Natural killer cell (primary cell): Measurements from ENCODE around the gene CPPED1. TPM values are rescaled to one million over a fixed set of nuclear protein-coding genes. Genes with fewer than 3 reads are reported as not detected.
"Not testable (repeated sequence)": the region's sequence is repeated elsewhere in the genome, so short reads cannot be mapped to it uniquely, and the experiment has no call there.

Experiments used
- ATAC-seq, 3 donors: fragments of 150-1000 bp in 2 of 3; fragments of 200-7000 bp in 1 of 3; cut with Tn5 transposase; 1 replicate in 1 of 3; 2 replicates in 2 of 3; pipeline ENCODE4 v1.10.0; 2021; ENCODE audit warnings: mild to moderate bottlenecking in 2 of 3, moderate library complexity in 2 of 3
- DNase-seq, 2 donors: peaks; one replicate each; pipeline versions ENCODE4 v3.0.0 to v3.0.0-alpha.2; 2013 to 2021; ENCODE audit warnings: mixed read lengths in 1 of 2
- H3K27ac ChIP-seq: one replicate; pipeline ENCODE4 v1.5.1; 2013; ENCODE audit warnings: mild to moderate bottlenecking, low read length
- H3K27me3 ChIP-seq: one replicate; pipeline ENCODE4 v1.6.1; 2013; ENCODE audit warnings: low read length; ENCODE audit not compliant: control insufficient read depth, insufficient read depth
- H3K36me3 ChIP-seq: one replicate; pipeline ENCODE4 v1.6.1; 2013; ENCODE audit warnings: low read length; ENCODE audit not compliant: control insufficient read depth, insufficient read depth
- H3K4me1 ChIP-seq: one replicate; pipeline ENCODE4 v1.6.1; 2013; ENCODE audit warnings: low read length; ENCODE audit not compliant: control insufficient read depth, insufficient read depth
- H3K4me3 ChIP-seq: one replicate; pipeline ENCODE4 v1.5.1; 2013; ENCODE audit warnings: low read length
- H3K9me3 ChIP-seq: one replicate; pipeline ENCODE4 v1.6.1; 2013; ENCODE audit warnings: low read length; ENCODE audit not compliant: control insufficient read depth, insufficient read depth
- H3K27ac Mint-ChIP-seq, 2 donors: one replicate each; pipeline ENCODE4 v1.8.0; 2022; ENCODE audit warnings: mild to moderate bottlenecking in 2 of 2, mixed read lengths in 2 of 2, moderate library complexity in 1 of 2
- H3K27me3 Mint-ChIP-seq, 2 donors: one replicate each; pipeline ENCODE4 v1.8.0; 2022; ENCODE audit warnings: low read depth in 2 of 2, mixed read lengths in 2 of 2
- H3K36me3 Mint-ChIP-seq: one replicate; pipeline ENCODE4 v1.8.0; 2022; ENCODE audit warnings: mixed read lengths
- H3K4me1 Mint-ChIP-seq, 2 donors: one replicate each; pipeline ENCODE4 v1.8.0; 2022; ENCODE audit warnings: mixed read lengths in 2 of 2
- H3K4me3 Mint-ChIP-seq: one replicate; pipeline ENCODE4 v1.8.0; 2022; ENCODE audit warnings: mild to moderate bottlenecking, moderate library complexity, mixed read lengths
- H3K9me3 Mint-ChIP-seq, 2 donors: one replicate each; pipeline ENCODE4 v1.8.0; 2022; ENCODE audit warnings: mixed read lengths in 2 of 2
- CTCF ChIP-seq: fragments of 200-600 bp; IDR thresholded peaks from one replicate; pipeline ENCODE4 v1.8.0; 2022; ENCODE audit warnings: antibody characterized with exemption
- WGBS: methylation state at CpG from one replicate; pipeline ENCODE4 v1.1.7; 2013; ENCODE audit warnings: missing lambda C conversion rate; ENCODE audit not compliant: insufficient coverage; 5-methylcytosine and 5-hydroxymethylcytosine counted together
- intact Hi-C: fragments of 100-400 bp; cut with micrococcal nuclease; formaldehyde crosslinking; loops from one replicate; pipeline ENCODE4 v1.14.2; 2022
- total RNA-seq, 4 donors: library from RNA; stranded (reverse); fragments of 120-200 nt in 1 of 4; gene quantifications; one replicate each; pipeline versions ENCODE4 v1.2.3 to v1.2.4, GENCODE V29; 2013 to 2022

CPPED1 gene
- total RNA-seq, 3 donors from 2014 or later (not counting 1 experiment from before 2014, with no cell fraction given) = 10.3 to 18.3 (median 16.4) TPM

GRCh38 chr16:12802661-12803060 lies 1.0 kb downstream of the CPPED1 start:
- H3K27ac ChIP-seq = no peak overlapping the region

GRCh38 chr16:12802048-12802447 lies 1.6 kb downstream of the CPPED1 start:
- no peaks in the 10 kb centered on the region for H3K9me3 ChIP-seq
- Mint-ChIP-seq H3K4me3 (peak overlapping the region; percentile 90), H3K27me3 (no peaks in the 10 kb centered on the region), H3K4me1 (peaks cover 19% of the 10 kb centered on the region in 2 donors), H3K36me3 (no peaks in the 10 kb centered on the region), H3K9me3 (no peaks in the 10 kb centered on the region), H3K27ac (peak overlapping the region; percentile 12 to 80)
- no peak for ATAC-seq
- H3K4me1 ChIP-seq = peaks cover 21% of the 10 kb centered on the region
- no peaks in the 10 kb centered on the region for H3K27me3 ChIP-seq
- no peak overlapping the region for H3K27ac ChIP-seq
- intact Hi-C loops = no loop called here
- no peak for TF ChIP-seq CTCF
- 94% methylated on average over 7 of the region's 9 CpGs for WGBS
- no peak for DNase-seq
- H3K36me3 ChIP-seq = no peaks in the 10 kb centered on the region
- H3K4me3 ChIP-seq = no peak overlapping the region

More at GRCh38 chr16:12802661-12803060, 1.0 kb downstream of the CPPED1 start:
- intact Hi-C loops = no loop called here
- H3K4me3 Mint-ChIP-seq = peak overlapping the region; percentile 90
- Histone ChIP-seq H3K9me3 (no peaks in the 10 kb centered on the region), H3K4me3 (peak overlapping the region; percentile 76), H3K4me1 (peaks cover 21% of the 10 kb centered on the region), H3K27me3 (no peaks in the 10 kb centered on the region), H3K36me3 (no peaks in the 10 kb centered on the region)
- no peak for ATAC-seq
- no peak for TF ChIP-seq CTCF
- 80% methylated on average over 6 of the region's 6 CpGs for WGBS
- DNase-seq = no peak
- H3K27ac Mint-ChIP-seq = peak overlapping the region; percentile 75 to 80
- H3K27me3 Mint-ChIP-seq = no peaks in the 10 kb centered on the region
- no peaks in the 10 kb centered on the region for H3K36me3 Mint-ChIP-seq
- H3K4me1 Mint-ChIP-seq = peaks cover 19% of the 10 kb centered on the region in 2 donors
- no peaks in the 10 kb centered on the region for H3K9me3 Mint-ChIP-seq

- intact Hi-C loops = no loop called here
- H3K4me1 Mint-ChIP-seq = peaks cover 19% of the 10 kb centered on the region in 2 donors
- Histone ChIP-seq H3K9me3 (no peaks in the 10 kb centered on the region), H3K36me3 (no peaks in the 10 kb centered on the region), H3K4me3 (no peak overlapping the region), H3K27me3 (no peaks in the 10 kb centered on the region), H3K27ac (no peak overlapping the region), H3K4me1 (peaks cover 21% of the 10 kb centered on the region)
- WGBS = 24% methylated on average over 4 of the region's 4 CpGs
- TF ChIP-seq CTCF = no peak
- H3K27me3 Mint-ChIP-seq = no peaks in the 10 kb centered on the region
- ATAC-seq = no peak
- H3K27ac Mint-ChIP-seq = peak overlapping the region in 1 of 2 donors; percentile 12
- DNase-seq = no peak
- peak overlapping the region; percentile 90 for H3K4me3 Mint-ChIP-seq
- H3K36me3 Mint-ChIP-seq = no peaks in the 10 kb centered on the region
- H3K9me3 Mint-ChIP-seq = no peaks in the 10 kb centered on the region
Measured at GRCh38 chr16:12801511-12802042, 2.1 kb downstream of the CPPED1 start.

GRCh38 chr16:12800817-12801216 lies 2.9 kb downstream of the CPPED1 start:
- Mint-ChIP-seq H3K4me3 (no peak overlapping the region), H3K36me3 (no peaks in the 10 kb centered on the region), H3K27me3 (no peaks in the 10 kb centered on the region), H3K9me3 (no peaks in the 10 kb centered on the region), H3K4me1 (peaks cover 19% of the 10 kb centered on the region in 2 donors), H3K27ac (no peak overlapping the region)
- H3K4me1 ChIP-seq = peaks cover 21% of the 10 kb centered on the region
- ATAC-seq (no peak), DNase-seq (no peak)
- H3K36me3 ChIP-seq = no peaks in the 10 kb centered on the region
- no peaks in the 10 kb centered on the region for H3K9me3 ChIP-seq
- H3K27ac ChIP-seq = no peak overlapping the region
- no peak overlapping the region for H3K4me3 ChIP-seq
- TF ChIP-seq CTCF = no peak
- WGBS = 74% methylated on average over 4 of the region's 6 CpGs
- H3K27me3 ChIP-seq = no peaks in the 10 kb centered on the region
- intact Hi-C loops = no loop called here

GRCh38 chr16:12799996-12800395 lies 3.7 kb downstream of the CPPED1 start:
- H3K9me3 ChIP-seq, H3K27ac ChIP-seq, H3K27me3 Mint-ChIP-seq, intact Hi-C loops, H3K27ac Mint-ChIP-seq, H3K4me3 ChIP-seq, H3K36me3 ChIP-seq, ATAC-seq, H3K36me3 Mint-ChIP-seq, H3K4me3 Mint-ChIP-seq, H3K27me3 ChIP-seq, H3K9me3 Mint-ChIP-seq, DNase-seq: not testable (repeated sequence)
- H3K4me1 ChIP-seq = peaks cover 21% of the 10 kb centered on the region
- peaks cover 19% of the 10 kb centered on the region in 2 donors for H3K4me1 Mint-ChIP-seq
- 97% methylated on average over 8 of the region's 8 CpGs for WGBS
